K562 (cell line): Measurements from ENCODE around the gene UBE3D. TPM values are rescaled to one million over a fixed set of nuclear protein-coding genes. Genes with fewer than 3 reads are reported as not detected.
"Not testable (repeated sequence)": the region's sequence is repeated elsewhere in the genome, so short reads cannot be mapped to it uniquely, and the experiment has no call there.

Experiments used
- ATAC-seq: fragments of 200-7000 bp; cut with Tn5 transposase; 3 replicates; pipeline ENCODE4 v1.9.1; 2020; ENCODE audit warnings: moderate library complexity
- BruUV-seq: library from RNA; stranded (reverse); fragments of 400-500 nt; replicated peaks from 2 replicates; lab custom pipeline; 2021; lab: Mats Ljungman, UMichigan
- CTCF ChIA-PET: fragments of 300-600 bp; formaldehyde crosslinking; extraction: SDS; loops from one replicate; lab custom pipeline; 2021; ENCODE audit warnings: low intra/inter-chr PET ratio; lab: Yijun Ruan, JAX
- POLR2A ChIA-PET: fragments of 300-600, 350-650 bp; sonication (Branson Sonifier 250); formaldehyde crosslinking; extraction: SDS; loops from one replicate; lab custom pipeline; 2021; ENCODE audit warnings: antibody characterized with exemption, inconsistent platforms; lab: Yijun Ruan, JAX
- DNase-seq, 4 experiments: peaks; one replicate each; pipeline versions ENCODE4 v3.0.0 to v3.0.0-alpha.2; 2011 to 2018; ENCODE audit warnings: low spot score in 3 of 4, mixed read lengths in 3 of 4; ENCODE audit errors: extremely low read depth in 1 of 4
- FAIRE-seq: peaks from 2 replicates; lab custom pipeline; 2011; peaks lifted over from hg19 to GRCh38; lab: Jason Lieb, UNC
- H2AFZ ChIP-seq: 2 replicates; pipeline ENCODE4 v1.6.0; 2011; ENCODE audit warnings: low read depth, low read length, control low read depth, inconsistent platforms
- H3K27ac ChIP-seq: fragments of 200-600 bp; 3 replicates; pipeline ENCODE4 v1.8.0; 2011; ENCODE audit warnings: low read depth, mild to moderate bottlenecking, control low read depth, inconsistent platforms, low read length, moderate library complexity, mixed read lengths; ENCODE audit errors: extremely low read depth
- H3K27me3 ChIP-seq, 2 experiments: fragments of 300-600 bp in 1 of 2; 2 replicates in 1 of 2; 3 replicates in 1 of 2; pipeline versions ENCODE4 v1.6.0 to v1.8.0; 2011; ENCODE audit warnings: inconsistent platforms in 2 of 2, low read length in 2 of 2, mild to moderate bottlenecking in 1 of 2, mixed read lengths in 1 of 2, moderate library complexity in 1 of 2; ENCODE audit not compliant: control insufficient read depth in 2 of 2, insufficient read depth in 2 of 2
- H3K36me3 ChIP-seq: fragments of 300-600 bp; 3 replicates; pipeline ENCODE4 v1.8.0; 2011; ENCODE audit warnings: mild to moderate bottlenecking, low read length, inconsistent platforms; ENCODE audit not compliant: control insufficient read depth, insufficient read depth
- H3K4me1 ChIP-seq, 2 experiments: fragments of 200-600 bp in 1 of 2; replicated peaks in 1 of 2; 2 replicates in 1 of 2; 3 replicates in 1 of 2; pipeline versions ENCODE4 v1.5.1 to v1.8.0; 2011; ENCODE audit warnings: inconsistent platforms in 2 of 2, low read length in 2 of 2, mild to moderate bottlenecking in 1 of 2, mixed read lengths in 1 of 2, moderate library complexity in 1 of 2; ENCODE audit not compliant: control insufficient read depth in 2 of 2, insufficient read depth in 2 of 2
- H3K4me2 ChIP-seq: 2 replicates; pipeline ENCODE4 v1.6.1; 2011; ENCODE audit warnings: low read length, control low read depth, inconsistent platforms, mixed read lengths; ENCODE audit not compliant: insufficient read depth
- H3K4me3 ChIP-seq: fragments of 200-600 bp; sonication (generic), shearing (Covaris generic); 2 replicates; pipeline ENCODE4 v1.5.1; 2016; ENCODE audit warnings: control low read depth, inconsistent platforms
- H3K79me2 ChIP-seq: fragments of 200-600 bp; 3 replicates; pipeline ENCODE4 v1.8.0; 2011; ENCODE audit warnings: low read length, inconsistent platforms; ENCODE audit not compliant: control insufficient read depth, insufficient read depth
- H3K9ac ChIP-seq, 2 experiments: 2 replicates each; pipeline versions ENCODE4 v1.6.0 to v1.6.1; 2011; ENCODE audit warnings: low read depth in 2 of 2, low read length in 2 of 2, control low read depth in 1 of 2, inconsistent platforms in 1 of 2, mild to moderate bottlenecking in 1 of 2, mixed read lengths in 1 of 2; ENCODE audit not compliant: insufficient read depth in 1 of 2
- H3K9me1 ChIP-seq: one replicate; pipeline ENCODE4 v1.6.0; 2011; ENCODE audit warnings: inconsistent platforms, mild to moderate bottlenecking, low read length, moderate library complexity; ENCODE audit not compliant: control insufficient read depth, insufficient read depth
- H3K9me3 ChIP-seq: replicated peaks from 2 replicates; pipeline ENCODE4 v1.5.1; 2011; ENCODE audit warnings: low read depth, low read length, inconsistent platforms; ENCODE audit not compliant: control insufficient read depth, insufficient read depth
- H4K20me1 ChIP-seq: replicated peaks from 2 replicates; pipeline ENCODE4 v1.6.1; 2011; ENCODE audit warnings: low read length, inconsistent platforms, mixed read lengths; ENCODE audit not compliant: control insufficient read depth, insufficient read depth
- ELF2 ChIP-seq: fragments of 250-450 bp; sonication (Bioruptor Pico); IDR thresholded peaks from 2 replicates; pipeline ENCODE4 v1.5.0; 2021; ENCODE audit warnings: mild to moderate bottlenecking
- EP300 ChIP-seq: IDR thresholded peaks from 2 replicates; pipeline ENCODE4 v1.6.1; 2012; ENCODE audit warnings: low read length, improper control_type of control experiment
- GABPB2 ChIP-seq: fragments of 250-450 bp; sonication (Bioruptor Pico); conservative IDR thresholded peaks from 2 replicates; pipeline ENCODE4 v1.5.1; 2021; ENCODE audit warnings: mild to moderate bottlenecking
- NFIX ChIP-seq: fragments of 250-450 bp; sonication (Bioruptor Pico); IDR thresholded peaks from 2 replicates; pipeline ENCODE4 v1.4.0; 2020; ENCODE audit warnings: low read depth, mild to moderate bottlenecking, moderate library complexity
- NFYB ChIP-seq: IDR thresholded peaks from 2 replicates; pipeline ENCODE4 v1.6.1; 2011; ENCODE audit warnings: mild to moderate bottlenecking, moderate library complexity; ENCODE audit not compliant: insufficient read length; ENCODE audit errors: extremely low read depth
- PPARD ChIP-seq: fragments of 250-450 bp; sonication (Bioruptor Pico); IDR thresholded peaks from 2 replicates; pipeline ENCODE4 v1.8.0; 2022; ENCODE audit warnings: inconsistent platforms, mild to moderate bottlenecking, moderate library complexity
- SMARCE1 ChIP-seq: fragments of 450-650 bp; IDR thresholded peaks from 2 replicates; pipeline ENCODE4 v1.7.1; 2016; ENCODE audit warnings: mild to moderate bottlenecking
- TAF7 ChIP-seq: fragments of 450-650 bp; IDR thresholded peaks from 2 replicates; pipeline ENCODE4 v1.6.1; 2016; ENCODE audit warnings: missing genetic modification characterization, missing compliant biosample characterization
- ZNF184 ChIP-seq: sonication (generic); formaldehyde crosslinking; IDR thresholded peaks from 2 replicates; pipeline ENCODE4 v1.5.0; 2020; ENCODE audit warnings: missing genetic modification reagents
- ZNF384 ChIP-seq: IDR thresholded peaks from 2 replicates; pipeline ENCODE4 v1.6.1; 2012; ENCODE audit warnings: low read depth, low read length, improper control_type of control experiment
- ZNF766 ChIP-seq: fragments of 200-800 bp; sonication (Bioruptor generic); conservative IDR thresholded peaks from 2 replicates; pipeline ENCODE4 v1.6.1; 2016; ENCODE audit warnings: missing genetic modification characterization, missing compliant biosample characterization
- WGBS: fragments of 100-300 bp; shearing (Covaris generic); methylation state at CpG from one replicate; pipeline ENCODE4 v1.1.6; 2016; ENCODE audit warnings: low coverage, mixed read lengths; ENCODE audit not compliant: insufficient coverage; ENCODE audit errors: missing lambda C conversion rate; 5-methylcytosine and 5-hydroxymethylcytosine counted together
- in situ Hi-C: fragments of 300-500 bp; cut with MboI; formaldehyde crosslinking; loops from 4 replicates; pipeline ENCODE4 v1.15.0; 2018; ENCODE audit warnings: inconsistent platforms, mixed read lengths
- intact Hi-C: fragments of 100-400 bp; cut with micrococcal nuclease; formaldehyde crosslinking; loops from 2 replicates; pipeline ENCODE4 v1.14.2; 2022
- polyA plus RNA-seq, 8 experiments: library from polyadenylated mRNA; depleted of rRNA in 4 of 8; stranded (reverse) in 5 of 8; unstranded in 3 of 8; fragments of >200 nt; fragmentation: Nextera tagmentation in 2 of 8; fragmentation: Illumina TruSeq in 1 of 8; extraction: Ambion mirVana in 2 of 8; extraction: Trizol in 1 of 8; gene quantifications; 2 replicates each; pipeline versions ENCODE4 v1.2.1 to v1.2.3, GENCODE V29; 2011 to 2014; ENCODE audit warnings: inconsistent platforms in 1 of 8, missing spikeins in 1 of 8
- total RNA-seq, 7 experiments: library from RNA; depleted of rRNA in 6 of 7; stranded (reverse); fragments of >200 nt in 6 of 7; fragmentation: Illumina TruSeq in 2 of 7; extraction: Trizol in 2 of 7; gene quantifications; 2 replicates each; pipeline versions ENCODE4 v1.2.1 to v1.2.3, GENCODE V29; 2011 to 2021; ENCODE audit warnings: low replicate concordance in 1 of 7

Gene UBE3D
- total and polyA plus RNA-seq, 9 of the 15 experiments (the other 6 are each of a cell fraction or from before 2014, with no cell fraction given): 9.4 to 17.6 (median 11.9) TPM

DNA sequence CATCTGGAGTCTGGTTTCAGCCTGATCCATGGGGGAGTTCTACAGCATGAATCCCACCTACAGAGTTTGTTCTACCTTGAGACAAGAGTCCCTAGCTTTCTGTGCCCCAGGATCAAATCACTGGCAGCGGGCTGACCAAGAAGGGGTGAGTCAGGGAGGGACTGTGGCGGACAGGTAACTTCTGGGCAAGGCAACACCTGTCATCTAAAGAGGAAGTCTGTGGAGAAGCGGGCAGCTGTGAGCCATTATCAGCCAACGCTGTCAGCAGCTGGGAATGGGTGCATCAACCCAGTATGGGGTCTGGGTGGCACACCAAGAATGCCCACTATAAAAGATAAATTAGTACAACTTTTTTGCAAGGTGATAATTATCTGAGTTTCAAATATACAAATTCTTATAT, 45.9 kb downstream of the UBE3D start:
- ChIA-PET CTCF (no interaction called here), POLR2A (interaction anchor here (0.7 kb wide), 1 partner anchor 934 kb away, joined by 3 read pairs; no protein-coding TSS in a partner anchor)
- no peaks in the 10 kb centered on the region for H3K79me2 ChIP-seq
- H3K27me3 ChIP-seq: no peaks in the 10 kb centered on the region
- no peak for FAIRE-seq
- TF ChIP-seq ELF2: no peak
- no peak for TF ChIP-seq TAF7 (tag)
- no peak for TF ChIP-seq NFYB
- TF ChIP-seq PPARD (CRISPR knock-in tag): no peak
- TF ChIP-seq SMARCE1: no peak
- no peak for TF ChIP-seq EP300
- TF ChIP-seq ZNF384: no peak
- no peak for TF ChIP-seq GABPB2 (CRISPR knock-in tag)
- TF ChIP-seq ZNF184 (CRISPR knock-in tag): no peak
- no peak for TF ChIP-seq ZNF766
- TF ChIP-seq NFIX (CRISPR knock-in tag): no peak
- no peak overlapping the region for H3K27ac ChIP-seq
- peaks cover 21% of the 10 kb centered on the region; the same call in 1 of the 3 replicates for H3K36me3 ChIP-seq
- intact Hi-C loops: no loop called here
- in situ Hi-C loops: no loop called here
- no peak overlapping the region for H2AFZ ChIP-seq
- no peaks in the 10 kb centered on the region for H4K20me1 ChIP-seq
- no peaks in the 10 kb centered on the region for H3K9me3 ChIP-seq
- H3K9me1 ChIP-seq: no peaks in the 10 kb centered on the region
- BruUV-seq: no TSS peak
- no peak for DNase-seq
- no peak overlapping the region for H3K4me2 ChIP-seq
- H3K9ac ChIP-seq: no peak overlapping the region
- 78% methylated on average over 4 of the region's 4 CpGs for WGBS
- no peak for ATAC-seq
- H3K4me1 ChIP-seq: no peaks in the 10 kb centered on the region
- no peak overlapping the region for H3K4me3 ChIP-seq

DNA sequence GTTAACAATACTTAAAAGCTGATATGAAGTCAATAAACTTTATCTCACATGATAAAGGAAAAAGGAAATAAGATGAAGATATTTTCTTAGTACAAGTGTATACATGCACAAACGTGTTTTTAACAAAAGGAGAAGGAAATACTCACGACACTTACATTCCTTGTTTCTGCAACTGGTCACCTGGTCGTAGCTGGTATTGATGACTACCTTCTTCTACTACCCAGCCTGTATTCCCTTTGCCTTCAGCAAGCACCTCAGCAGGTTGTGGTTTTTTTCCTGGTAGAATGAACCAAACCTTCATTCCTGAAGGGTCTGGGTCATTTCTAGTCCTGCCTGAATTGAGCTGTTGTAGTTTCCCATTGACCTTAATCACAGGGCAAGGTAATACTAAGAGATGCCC, 54.5 kb downstream of the UBE3D start:
- CTCF ChIA-PET, FAIRE-seq, BruUV-seq: not testable (repeated sequence)

More for the DNA sequence above, 54.5 kb downstream of the UBE3D start:
- in situ Hi-C loops, H3K4me3 ChIP-seq, DNase-seq, H3K9ac ChIP-seq, H3K36me3 ChIP-seq, POLR2A ChIA-PET, H3K79me2 ChIP-seq, H3K9me3 ChIP-seq, H3K4me2 ChIP-seq, H2AFZ ChIP-seq, H4K20me1 ChIP-seq, intact Hi-C loops, H3K27me3 ChIP-seq, H3K9me1 ChIP-seq, H3K4me1 ChIP-seq, ATAC-seq, H3K27ac ChIP-seq: not testable (repeated sequence)
- WGBS: 83% methylated on average over 3 of the region's 3 CpGs
